GM12878 (cell line): ENCODE measurements around the gene USP31.

Source experiments
- ASH2L ChIP-seq: fragments of 300-600, 200-600 bp; sonication (generic); IDR thresholded peaks from 2 replicates; pipeline ENCODE4 v1.6.1; 2017; ENCODE audit warnings: low read depth, mild to moderate bottlenecking, borderline replicate concordance
- BCLAF1 ChIP-seq: fragments of 450-650 bp; IDR thresholded peaks from 2 replicates; pipeline ENCODE4 v1.6.1; 2017; ENCODE audit warnings: antibody characterized with exemption, mild to moderate bottlenecking, moderate library complexity
- CREM ChIP-seq: IDR thresholded peaks from 2 replicates; pipeline ENCODE4 v1.6.1; 2014; ENCODE audit warnings: antibody characterized with exemption, low read depth
- CTCF ChIP-seq, 3 experiments: IDR thresholded peaks in 2 of 3; conservative IDR thresholded peaks in 1 of 3; 2 replicates each; pipeline ENCODE4 v1.5.1; 2011; ENCODE audit warnings: low read depth in 3 of 3, low read length in 3 of 3, mild to moderate bottlenecking in 3 of 3, control low read depth in 2 of 3, moderate library complexity in 2 of 3, inconsistent platforms in 1 of 3, mixed read lengths in 1 of 3; ENCODE audit not compliant: control insufficient read depth in 2 of 3, insufficient read depth in 1 of 3; ENCODE audit errors: extremely low read depth in 1 of 3
- EP300 ChIP-seq, 2 experiments: fragments of 150-350 bp in 1 of 2; IDR thresholded peaks; 2 replicates each; pipeline ENCODE4 v1.6.1; 2011 to 2012; ENCODE audit warnings: low read depth in 2 of 2, low read length in 2 of 2, borderline replicate concordance in 1 of 2, improper control_type of control experiment in 1 of 2, inconsistent platforms in 1 of 2; ENCODE audit not compliant: control insufficient read depth in 1 of 2
- ETV6 ChIP-seq, 2 experiments: fragments of 450-650 bp in 1 of 2; IDR thresholded peaks in 1 of 2; conservative IDR thresholded peaks in 1 of 2; 2 replicates each; pipeline ENCODE4 v1.6.1; 2014; ENCODE audit warnings: antibody characterized with exemption in 1 of 2, borderline replicate concordance in 1 of 2, low read depth in 1 of 2, mild to moderate bottlenecking in 1 of 2, moderate library complexity in 1 of 2
- JUND ChIP-seq: IDR thresholded peaks from 2 replicates; pipeline ENCODE4 v1.6.1; 2012; ENCODE audit warnings: low read depth, mild to moderate bottlenecking, low read length, improper control_type of control experiment, moderate library complexity
- LARP7 ChIP-seq: fragments of 450-650 bp; IDR thresholded peaks from 2 replicates; pipeline ENCODE4 v1.6.1; 2017; ENCODE audit warnings: mild to moderate bottlenecking
- MAX ChIP-seq: IDR thresholded peaks from 2 replicates; pipeline ENCODE4 v1.6.1; 2012; ENCODE audit warnings: low read depth, low read length, improper control_type of control experiment
- PBX3 ChIP-seq: IDR thresholded peaks from 2 replicates; pipeline ENCODE4 v1.6.1; 2011; ENCODE audit warnings: mild to moderate bottlenecking, low read depth, low read length, moderate library complexity; ENCODE audit not compliant: insufficient replicate concordance
- POLR2AphosphoS5 ChIP-seq: IDR thresholded peaks from 2 replicates; pipeline ENCODE4 v1.6.1; 2011; ENCODE audit warnings: mild to moderate bottlenecking, low read length, inconsistent platforms
- YY1 ChIP-seq: IDR thresholded peaks from 2 replicates; pipeline ENCODE4 v1.6.1; 2011; ENCODE audit warnings: low read depth, mild to moderate bottlenecking, low read length
- ZNF207 ChIP-seq: fragments of 450-650 bp; IDR thresholded peaks from 2 replicates; pipeline ENCODE4 v1.6.1; 2014; ENCODE audit warnings: antibody characterized with exemption, mild to moderate bottlenecking, borderline replicate concordance

- TF ChIP-seq CTCF (IDR thresholded peaks at IDR 0.05 in 2 of 3, conservative IDR thresholded peaks at IDR 0.05 in 1 of 3; ENCODE audit: control insufficient read depth in 2 of 3, extremely low read depth in 1 of 3, insufficient read depth in 1 of 3, low read depth in 3 of 3, low read length in 3 of 3) (no peak), PBX3 (no peak), EP300 (IDR thresholded peaks at IDR 0.05; ENCODE audit: borderline replicate concordance in 1 of 2, control insufficient read depth in 1 of 2, low read depth in 2 of 2, low read length in 2 of 2) (no peak), ZNF207 (no peak), YY1 (no peak), MAX (no peak), POLR2AphosphoS5 (no peak), JUND (no peak), LARP7 (no peak), ASH2L (no peak), ETV6 (conservative IDR thresholded peaks at IDR 0.05 in 1 of 2, IDR thresholded peaks at IDR 0.05 in 1 of 2; ENCODE audit: borderline replicate concordance in 1 of 2, low read depth in 1 of 2) (no peak), BCLAF1 (no peak), CREM (no peak)
Observed at GRCh38 chr16:23082161-23082788, 67.0 kb downstream of the USP31 start.
